T-helper 2 cell (primary cell): Measurements from ENCODE around the gene TMIE.

Experiments
- DNase-seq, 5 experiments: peaks; one replicate each; pipeline versions ENCODE4 v3.0.0 to v3.0.0-alpha.2; 2012 to 2022

Gene TMIE

GRCh38 chr3:46690798-46691197 is 10.4 kb upstream of the TMIE start:
- DNase-seq, result no peak

GRCh38 chr3:46692566-46692990 is 8.6 kb upstream of the TMIE start:
- no peak for DNase-seq

GRCh38 chr3:46693038-46693891 is 7.9 kb upstream of the TMIE start, which contains the start of gene ALS2CL:
Gene ALS2CL (minus strand): TSS chr3:46693679. CDS start chr3:46689440, 4,239 bp downstream.
- peak; percentile 44 to 78 (median 61) for DNase-seq

DNA sequence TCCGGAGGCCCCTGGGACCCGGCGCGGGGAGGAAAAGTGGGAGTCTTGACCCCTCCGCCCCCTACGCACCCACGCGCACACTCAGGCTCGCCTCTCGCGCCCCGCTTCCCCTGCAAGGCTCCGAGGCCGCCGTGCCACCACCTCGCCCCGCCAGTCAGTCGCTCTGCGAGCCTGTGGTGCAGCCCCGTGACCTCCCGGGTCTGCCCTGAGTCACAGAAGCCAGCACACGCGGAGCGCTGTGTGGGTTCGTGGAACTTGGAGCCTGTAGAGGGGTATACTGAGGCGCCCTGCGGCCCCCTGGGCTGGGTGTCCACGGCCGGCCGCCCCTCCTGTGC is 7.3 kb upstream of the TMIE start:
- peak in 4 of 5 experiments; percentile 18 to 44 (median 26) for DNase-seq

DNA sequence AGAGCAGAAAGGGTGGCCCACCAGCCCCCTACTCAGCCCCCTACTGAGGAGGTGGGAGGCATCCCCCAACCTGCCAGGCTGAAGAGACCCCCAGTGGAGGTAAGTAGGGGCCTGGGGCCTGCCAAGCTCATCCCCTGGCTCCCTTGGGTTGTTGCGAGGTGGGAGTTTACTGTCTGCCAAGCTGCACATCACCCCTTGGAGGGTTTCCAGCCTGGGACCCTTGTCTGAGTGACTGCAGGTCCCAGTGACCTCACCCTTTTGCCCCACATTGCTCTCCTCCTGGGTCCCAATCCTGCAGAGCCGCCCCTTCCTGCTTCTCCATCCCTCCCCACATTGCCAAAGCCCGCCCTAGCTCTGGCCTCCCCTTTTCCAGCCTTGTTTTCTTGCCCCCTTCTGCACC is 6.7 kb upstream of the TMIE start:
- no peak for DNase-seq

DNA sequence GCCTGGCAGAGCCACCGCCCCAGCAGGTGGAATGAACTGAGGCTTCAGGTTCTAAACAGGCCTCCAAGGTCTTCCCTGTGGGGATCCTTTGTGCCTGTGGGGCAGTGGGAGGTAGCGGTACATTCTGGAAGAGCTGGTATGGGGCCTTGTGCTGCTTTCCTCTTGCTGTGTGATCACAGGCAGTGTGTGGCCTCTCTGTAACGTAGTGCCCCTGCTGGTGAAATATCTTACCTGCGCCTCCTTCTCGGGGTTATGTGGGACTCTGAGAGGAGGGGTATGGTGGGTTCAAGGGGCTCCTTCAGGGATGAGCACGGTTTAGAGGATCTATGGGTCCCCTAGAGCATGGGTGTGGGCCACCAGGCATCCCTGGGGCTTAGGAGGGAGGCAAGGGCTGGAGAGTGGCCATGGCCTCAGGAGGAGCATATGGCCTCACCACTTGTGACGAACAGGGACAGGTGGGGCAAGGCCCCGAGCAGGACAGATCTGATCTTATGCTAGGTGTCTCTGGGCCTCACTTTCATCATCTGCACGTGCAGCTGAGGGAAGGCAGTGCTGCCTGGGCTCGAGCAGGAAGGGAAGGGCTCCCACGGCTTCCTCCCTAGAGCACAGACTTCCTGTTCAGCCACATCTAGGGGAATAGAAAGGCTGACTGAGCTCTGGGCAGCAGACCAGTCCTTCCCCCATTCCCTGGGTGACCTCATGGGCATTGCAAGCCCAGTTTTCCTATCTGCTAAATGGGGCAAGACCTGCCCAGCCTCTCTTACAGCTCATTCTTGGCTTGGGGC is 5.8 kb upstream of the TMIE start:
- peak in 2 of 5 experiments; percentile 15 to 54 for DNase-seq

DNA sequence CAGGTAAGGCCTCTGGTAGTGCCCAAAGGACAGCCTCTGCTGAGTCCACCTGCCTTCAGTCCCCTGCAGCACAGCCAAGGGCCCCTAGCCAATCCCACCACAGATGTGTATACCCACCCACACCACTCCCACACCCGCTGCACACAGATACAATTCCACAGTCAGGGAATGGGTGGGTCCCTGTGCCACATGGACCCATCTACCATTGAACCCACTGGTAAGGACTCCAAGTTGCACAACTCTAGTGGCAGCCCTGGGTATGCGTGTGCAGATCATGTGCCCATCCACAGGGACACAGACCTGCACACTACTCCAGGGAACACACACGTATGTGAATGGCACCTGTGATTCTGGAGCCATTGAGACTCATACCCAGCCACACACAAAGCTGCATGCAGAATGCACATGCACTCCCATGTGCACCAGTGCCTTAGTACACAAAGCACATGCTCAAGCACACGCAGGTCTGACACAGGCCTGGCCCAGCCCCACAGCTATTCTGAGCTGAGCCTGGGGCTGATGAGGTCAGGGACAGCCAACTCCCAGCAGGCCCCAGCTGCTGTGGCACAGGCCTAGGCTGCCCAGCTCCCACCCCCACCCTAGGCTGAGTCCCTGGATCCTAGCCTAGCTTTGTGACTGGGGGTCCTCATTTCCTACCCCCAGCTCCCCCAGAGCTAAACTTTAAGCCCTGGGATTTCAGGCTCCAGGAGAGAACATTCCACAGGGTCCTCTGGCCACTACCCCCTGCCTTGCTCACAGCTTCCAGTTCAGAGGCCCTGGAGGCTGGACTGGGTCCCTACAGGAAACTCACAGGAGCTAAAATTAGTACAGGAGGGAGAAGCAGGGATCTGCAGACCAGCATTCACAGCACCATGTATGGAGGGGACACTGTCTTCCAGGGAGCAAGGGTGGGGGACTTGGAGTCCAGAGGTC is 5.0 kb upstream of the TMIE start:
- peak in 1 of 5 experiments; percentile 19 for DNase-seq

DNA sequence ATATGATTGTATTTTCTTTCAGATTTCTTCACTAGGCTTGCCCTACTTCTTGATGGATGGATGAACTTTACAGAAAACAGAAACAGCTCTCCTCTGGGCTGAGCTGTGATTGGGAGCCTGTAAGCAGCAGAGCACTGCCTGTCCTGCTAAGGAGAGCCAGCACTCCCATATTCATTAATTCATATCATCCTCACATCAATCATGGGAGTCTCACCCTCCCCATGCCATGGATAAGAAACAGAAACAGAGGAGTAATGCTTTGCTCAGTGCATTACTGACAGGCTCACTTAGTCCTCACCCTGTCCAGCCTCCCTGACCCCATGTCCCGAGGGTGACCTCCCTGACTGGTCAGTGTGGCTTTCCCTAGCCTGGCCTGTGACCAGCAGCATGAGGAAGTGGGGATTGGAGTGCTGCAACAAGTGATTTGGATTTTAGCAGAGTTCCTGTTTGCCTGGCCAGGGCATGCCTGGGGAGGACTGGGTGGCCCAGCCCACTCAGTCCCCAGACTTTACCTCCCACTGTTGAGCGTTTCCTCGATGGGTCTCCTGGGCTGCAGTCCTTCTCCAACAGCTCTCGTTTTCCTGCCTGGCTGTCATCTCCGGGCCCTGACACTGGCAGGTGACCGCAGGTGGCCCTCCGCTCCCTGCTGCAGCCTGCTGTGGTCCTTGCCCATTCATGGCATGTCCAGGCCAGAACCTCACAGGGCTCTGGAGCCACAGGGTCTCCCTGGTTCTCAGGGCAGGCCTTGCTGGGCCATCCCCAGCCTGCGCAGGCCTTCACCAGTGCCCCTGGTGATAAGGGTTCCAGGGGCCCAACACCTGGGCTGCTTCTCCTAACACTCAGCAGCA is 1.3 kb upstream of the TMIE start:
- no peak for DNase-seq

DNA sequence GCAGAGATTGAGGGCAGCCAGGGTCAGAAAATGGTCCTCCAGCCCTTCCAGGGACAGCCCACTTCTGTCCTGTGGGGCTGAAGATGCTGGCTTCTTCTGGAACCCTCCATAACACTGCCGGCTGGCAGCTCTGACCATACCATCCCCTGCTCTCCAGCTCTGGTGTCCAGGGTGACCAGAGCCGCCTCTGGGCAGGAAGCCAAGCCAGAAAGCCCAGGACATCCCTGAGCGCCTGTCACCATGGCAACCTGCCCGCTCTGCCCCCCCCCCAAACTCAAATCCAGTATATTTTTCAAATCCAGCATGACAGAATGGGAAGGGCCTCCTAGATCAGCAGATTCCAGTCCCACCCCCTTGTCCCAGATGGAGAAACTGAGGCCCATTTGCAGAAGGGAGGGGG is 420 bp upstream of the TMIE start:
- no peak for DNase-seq

GRCh38 chr3:46702246-46703012 is 1.2 kb downstream of the TMIE start:
- DNase-seq, result no peak

DNA sequence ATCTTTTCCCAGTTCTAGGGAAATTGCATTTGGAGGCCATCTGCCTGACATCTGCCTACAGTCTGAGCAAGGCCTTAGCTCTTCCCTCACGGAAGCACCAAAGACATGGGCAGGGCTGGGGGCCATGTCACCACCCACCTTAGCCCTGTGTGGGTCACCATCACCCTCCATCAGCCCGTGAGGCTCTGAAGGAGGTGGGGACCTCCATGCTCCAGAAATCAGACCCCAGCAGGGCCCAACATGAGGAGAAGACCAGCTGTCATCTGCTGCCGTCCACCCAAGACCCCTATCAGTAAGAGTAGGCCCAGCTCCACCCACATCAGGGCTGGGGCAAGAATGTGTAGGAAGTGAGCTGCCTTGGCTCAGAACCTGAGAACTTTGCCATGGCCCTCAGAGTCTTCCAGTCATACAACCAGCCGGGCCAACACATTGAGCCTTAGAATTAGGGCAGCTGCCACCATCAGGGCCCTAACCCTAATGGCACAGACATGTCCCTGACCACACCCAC is 1.9 kb downstream of the TMIE start:
- DNase-seq, result no peak

- DNase-seq, result peak in 1 of 5 experiments; percentile 1
Measured at GRCh38 chr3:46704346-46704745, 3.2 kb downstream of the TMIE start.

- peak in 4 of 5 experiments; percentile 38 to 58 (median 56) for DNase-seq
Measured at GRCh38 chr3:46705022-46705530, 3.9 kb downstream of the TMIE start.

DNA sequence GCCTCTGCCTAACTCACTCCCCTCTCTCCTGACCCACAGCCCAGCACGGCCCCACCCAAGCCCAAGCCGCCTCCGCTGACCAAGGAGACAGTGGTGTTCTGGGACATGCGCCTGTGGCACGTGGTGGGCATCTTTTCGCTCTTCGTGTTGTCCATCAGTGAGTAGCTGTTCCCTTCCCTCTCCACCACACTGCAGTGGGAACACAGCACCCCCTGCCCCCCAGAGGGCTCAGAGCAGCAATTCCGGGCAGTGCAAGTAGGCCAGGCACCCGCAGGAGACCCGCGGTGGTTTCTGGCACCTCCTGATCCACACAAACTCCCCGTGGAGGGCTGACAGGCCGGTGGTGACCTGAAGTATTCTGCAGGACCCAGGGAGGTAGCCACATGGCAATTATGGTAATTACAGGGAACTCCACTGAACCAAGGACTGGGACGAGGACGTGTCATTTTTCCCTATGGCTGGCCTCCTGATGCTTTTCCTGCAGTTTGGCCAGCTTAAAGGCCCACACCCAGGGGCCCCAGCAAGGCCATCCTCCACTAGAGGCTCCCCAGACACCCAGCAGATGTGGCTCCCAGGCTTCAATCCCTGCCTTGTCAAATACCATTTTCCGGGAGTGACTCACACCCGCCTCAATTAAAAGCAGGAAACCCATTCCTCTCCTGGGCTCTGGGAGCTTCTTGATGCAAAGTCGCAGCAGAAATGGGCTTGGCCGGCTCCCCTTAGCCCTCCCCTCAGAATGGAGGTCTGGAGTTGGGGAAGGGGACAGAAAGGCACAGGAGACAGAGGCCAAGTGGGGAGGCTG is 4.8 kb downstream of the TMIE start:
- no peak for DNase-seq

DNA sequence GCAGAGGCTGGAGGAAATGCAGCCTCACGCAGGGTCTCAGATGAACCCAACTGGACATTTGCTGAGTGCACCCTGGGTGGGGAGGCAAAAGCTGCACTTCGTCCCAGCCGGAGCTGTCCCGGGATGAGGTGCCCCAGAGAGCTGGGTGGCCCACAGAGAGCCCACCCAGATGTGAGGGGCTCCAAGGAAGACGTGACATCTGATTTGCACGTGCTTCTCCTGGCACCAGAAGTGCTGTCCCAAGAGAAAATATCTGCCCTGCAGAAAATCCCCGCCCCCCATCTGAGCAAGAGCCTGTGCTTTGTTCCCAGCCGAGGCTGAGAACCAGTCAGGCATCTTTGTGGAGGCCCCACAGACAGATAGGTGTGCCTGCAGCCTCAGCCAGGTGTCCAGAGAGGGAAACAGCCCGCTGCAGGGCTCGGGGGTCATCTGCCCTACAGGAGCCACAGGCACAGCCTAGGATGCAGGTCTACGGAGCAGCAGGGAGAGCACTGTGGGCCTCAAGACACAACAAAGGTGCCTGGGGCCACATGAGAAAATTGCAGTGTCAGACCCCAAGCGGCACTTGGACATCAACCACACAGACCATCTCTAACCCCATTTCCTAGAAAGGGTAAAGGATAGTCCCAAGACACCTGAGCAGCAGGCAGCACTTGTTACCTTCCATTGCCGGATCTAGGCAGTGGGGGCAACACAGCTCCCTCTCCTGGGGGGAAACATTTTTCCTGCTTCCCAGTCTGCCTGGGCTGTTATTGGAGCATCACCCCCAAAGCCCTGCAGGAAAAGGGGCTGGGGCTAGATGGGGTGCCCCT is 5.8 kb downstream of the TMIE start:
- DNase-seq, result no peak

- DNase-seq, result no peak
Measured at GRCh38 chr3:46707601-46708011, 6.4 kb downstream of the TMIE start.

- no peak for DNase-seq
Measured at GRCh38 chr3:46708401-46709156, 7.4 kb downstream of the TMIE start.

- no peak for DNase-seq
Measured at GRCh38 chr3:46709157-46709654, 8.0 kb downstream of the TMIE start.
